GM12801 (cell line): ENCODE data around the gene CAP2.

Experiments used
- CTCF ChIP-seq: IDR thresholded peaks from one replicate; pipeline ENCODE4 v1.5.1; 2011; ENCODE audit warnings: control low read depth; ENCODE audit not compliant: insufficient read length; ENCODE audit errors: extremely low read depth

The CAP2 gene

GRCh38 chr6:17392978-17393891 lies at the start of gene CAP2:
TSS of gene CAP2 (plus strand) at chr6:17393595. CDS start at chr6:17421556, 27,961 bp downstream.
- TF ChIP-seq CTCF: no peak

- TF ChIP-seq CTCF: no peak
These were observed 46.4 kb upstream of the CAP2 start for GRCh38 chr6:17347012-17347411.

GRCh38 chr6:17349427-17349826 lies 44.0 kb upstream of the CAP2 start:
- TF ChIP-seq CTCF: no peak

GRCh38 chr6:17352302-17352701 lies 41.1 kb upstream of the CAP2 start:
- TF ChIP-seq CTCF: no peak

- TF ChIP-seq CTCF: no peak
These were observed 39.8 kb upstream of the CAP2 start for GRCh38 chr6:17353440-17354175.

- no peak for TF ChIP-seq CTCF
These were observed 38.5 kb upstream of the CAP2 start for GRCh38 chr6:17354700-17355403.

- TF ChIP-seq CTCF: no peak
These were observed 38.0 kb upstream of the CAP2 start for GRCh38 chr6:17355404-17355774.
